ENCODE measurements around the gene TTLL13.
A peak's percentile ranks its signal among the peaks of the same experiment; 100 is the strongest.
"Not testable (repeated sequence)": the region's sequence is repeated elsewhere in the genome, so short reads cannot be mapped to it uniquely, and the experiment has no call there.

Gene TTLL13

DNA sequence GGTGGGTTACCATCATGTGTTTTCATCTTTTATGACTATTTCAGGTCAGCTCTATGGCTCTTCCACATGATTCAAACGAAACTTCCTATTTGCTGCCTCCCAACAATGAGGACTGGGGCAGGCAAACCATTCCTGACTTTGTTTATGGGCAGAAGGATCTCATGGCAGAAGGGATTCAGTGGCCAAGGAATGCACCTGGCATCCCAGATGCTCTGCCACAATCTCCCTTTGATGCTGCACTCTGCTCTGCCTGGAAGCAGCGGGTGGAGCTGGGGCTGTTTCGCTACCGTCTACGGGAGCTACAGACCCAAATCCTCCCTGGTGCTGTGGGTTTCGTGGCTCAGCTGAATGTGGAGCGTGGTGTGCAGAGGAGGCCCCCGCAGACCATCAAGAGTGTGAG lies 8.5 kb upstream of the TTLL13 start:
- no peak for DNase-seq

DNA sequence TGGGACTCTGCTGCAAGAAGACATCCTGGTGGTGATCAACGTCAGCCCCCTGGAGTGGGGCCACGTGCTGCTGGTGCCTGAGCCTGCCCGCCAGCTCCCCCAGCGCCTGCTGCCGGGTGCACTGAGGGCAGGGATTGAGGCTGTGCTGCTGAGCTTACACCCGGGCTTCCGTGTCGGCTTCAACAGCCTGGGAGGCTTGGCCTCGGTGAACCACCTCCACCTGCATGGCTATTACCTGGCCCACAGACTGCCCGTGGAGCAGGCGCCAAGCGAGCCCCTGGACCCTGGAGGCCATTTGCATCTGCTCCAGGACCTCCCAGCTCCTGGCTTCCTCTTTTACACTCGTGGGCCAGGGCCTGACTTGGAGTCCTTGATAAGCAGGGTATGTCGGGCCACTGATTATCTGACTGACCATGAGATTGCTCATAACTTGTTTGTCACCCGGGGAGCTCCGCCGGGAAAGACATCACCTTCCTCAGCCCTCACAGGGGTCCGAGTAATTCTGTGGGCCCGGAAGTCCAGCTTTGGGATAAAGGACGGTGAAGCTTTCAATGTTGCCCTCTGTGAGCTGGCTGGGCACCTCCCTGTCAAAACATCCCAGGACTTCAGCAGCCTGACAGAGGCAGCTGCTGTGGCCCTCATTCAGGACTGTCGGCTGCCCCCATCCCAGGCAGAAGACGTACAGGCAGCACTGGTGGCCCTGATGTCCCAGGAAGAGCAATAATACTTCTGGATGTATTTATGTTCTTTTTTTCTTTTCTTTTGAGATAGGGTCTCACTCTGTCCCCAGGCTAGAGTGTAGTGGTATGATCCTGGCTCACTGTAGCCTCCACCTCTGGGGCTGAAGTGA lies 7.8 kb upstream of the TTLL13 start:
- no peak for DNase-seq

DNA sequence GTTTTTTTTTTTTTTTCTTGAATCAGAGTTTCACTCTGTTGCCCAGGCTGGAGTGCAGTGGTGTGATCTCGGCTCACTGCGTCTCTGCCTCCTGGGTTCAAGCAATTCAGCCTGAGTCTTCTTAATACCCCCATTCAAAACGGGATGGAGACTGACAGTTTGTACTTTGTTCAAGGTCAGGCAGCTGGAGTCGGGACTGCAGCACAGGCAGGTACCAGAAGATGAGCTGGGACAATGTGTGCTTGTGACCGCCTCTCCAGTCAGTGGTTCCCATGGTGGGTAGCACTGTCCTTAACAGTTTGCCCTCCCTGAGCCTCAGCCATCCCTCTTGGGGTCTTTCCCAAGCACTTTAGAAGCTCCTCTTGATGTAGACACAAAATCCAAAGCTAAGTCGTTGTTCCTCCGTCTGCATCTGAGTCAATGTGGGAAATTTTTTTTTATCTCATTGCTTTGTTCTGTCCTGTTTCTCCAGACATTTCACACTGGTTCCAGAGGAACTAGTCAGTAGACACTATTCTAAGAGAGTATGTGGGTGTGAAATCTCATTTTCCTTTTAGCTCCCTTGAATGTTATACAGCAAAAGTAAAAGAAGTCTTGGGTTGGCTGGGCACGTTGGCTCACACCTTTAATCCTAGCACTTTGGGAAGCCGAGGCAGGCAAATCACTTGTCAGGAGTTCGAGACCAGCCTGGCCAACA lies 5.3 kb upstream of the TTLL13 start:
- DNase-seq, result no peak

DNA sequence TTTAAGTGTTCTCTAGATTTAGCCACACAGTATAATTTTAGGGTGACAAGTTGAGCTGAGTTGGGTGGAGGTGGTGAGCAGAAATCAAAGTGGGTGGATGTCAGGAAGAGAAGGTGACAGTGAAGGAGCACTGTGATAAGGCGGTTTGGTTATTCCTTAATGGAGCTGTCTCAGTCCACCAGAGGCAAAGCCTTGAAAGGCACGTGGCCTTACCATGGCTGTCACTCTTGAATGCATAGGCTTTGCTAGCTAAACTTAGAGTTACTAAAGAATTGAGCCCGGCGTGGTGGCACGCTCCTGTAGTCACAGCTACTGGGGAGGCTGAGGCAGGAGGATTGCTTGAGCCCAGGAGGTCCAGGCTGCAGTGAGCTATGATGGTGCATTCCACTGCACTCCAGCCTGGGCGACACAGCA lies 560 bp upstream of the TTLL13 start:
- DNase-seq, result no peak

DNA sequence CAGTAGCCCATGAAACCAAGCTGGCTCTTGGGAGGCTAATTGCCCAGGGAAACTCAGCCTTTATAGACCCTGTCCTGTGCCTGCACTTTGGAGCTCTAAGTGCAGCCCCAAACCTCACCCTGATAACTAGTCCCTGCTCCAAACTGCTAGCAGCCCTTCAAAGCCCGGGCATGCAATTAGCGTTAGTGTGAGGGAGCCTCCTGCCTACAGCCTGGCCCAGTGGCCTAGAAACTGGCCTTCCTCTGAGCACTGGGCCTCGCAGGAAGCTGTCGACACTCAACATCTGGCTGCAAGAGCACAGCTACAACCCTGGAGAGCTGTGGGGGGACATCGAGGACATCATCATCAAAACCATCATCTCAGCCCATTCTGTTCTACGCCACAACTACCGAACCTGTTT lies 8.4 kb downstream of the TTLL13 start:
- no peak for DNase-seq

DNA sequence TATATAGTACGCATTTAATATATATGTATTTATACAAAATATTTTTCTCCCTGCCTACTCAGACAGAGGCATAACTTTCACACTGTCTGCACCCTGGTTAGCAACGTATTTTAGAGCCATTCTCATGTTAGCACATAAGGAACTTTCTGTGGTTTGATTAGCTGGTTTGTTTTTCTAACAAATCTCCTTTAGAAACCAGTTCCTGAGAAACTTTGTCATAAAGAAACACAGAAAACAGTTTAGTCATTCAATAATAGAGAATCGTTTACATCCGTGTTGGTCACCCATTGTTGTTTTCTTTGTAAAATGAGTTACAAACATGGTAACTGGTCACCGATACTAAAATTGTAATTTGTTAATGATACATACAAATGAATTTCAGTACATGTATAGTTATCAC lies 10.2 kb downstream of the TTLL13 start:
- no peak for DNase-seq

DNA sequence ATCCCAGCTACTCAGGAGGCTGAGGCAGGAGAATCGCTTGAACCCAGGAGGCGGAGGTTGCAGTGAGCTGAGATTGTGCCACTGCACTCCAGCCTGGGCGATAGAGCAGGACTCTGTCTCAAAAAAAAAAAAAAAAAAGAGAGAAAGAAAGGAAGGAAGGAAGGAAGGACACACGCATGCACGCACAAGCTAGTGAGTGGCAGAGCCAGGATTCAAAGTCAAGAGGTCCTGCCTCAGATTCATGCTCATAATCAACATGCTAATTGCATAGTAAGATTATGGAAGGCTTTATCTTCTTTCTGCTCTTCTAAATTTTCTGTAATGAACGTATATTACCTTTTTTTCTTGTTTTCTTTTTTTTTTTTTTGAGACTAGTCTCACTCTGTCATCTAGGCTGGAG lies 11.4 kb downstream of the TTLL13 start:
- DNase-seq, result not testable (repeated sequence)

DNA sequence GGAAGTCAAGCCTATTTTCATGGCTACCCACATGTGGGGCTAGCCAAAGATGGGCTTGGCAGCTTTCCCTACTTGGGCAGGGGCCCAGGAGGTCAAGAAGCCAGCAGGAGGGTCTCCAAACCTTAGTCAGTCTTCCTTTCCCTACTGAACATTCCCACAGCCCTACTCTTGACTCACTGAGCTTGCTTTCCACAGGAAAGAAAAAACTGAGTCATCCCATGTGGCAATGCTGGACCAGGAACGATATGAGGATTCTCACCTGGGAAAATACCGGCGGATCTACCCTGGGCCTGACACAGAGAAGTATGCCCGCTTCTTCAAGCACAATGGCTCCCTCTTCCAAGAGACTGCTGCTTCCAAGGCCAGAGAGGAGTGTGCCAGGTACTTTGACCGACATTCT lies 12.5 kb downstream of the TTLL13 start:
- no peak for DNase-seq

DNA sequence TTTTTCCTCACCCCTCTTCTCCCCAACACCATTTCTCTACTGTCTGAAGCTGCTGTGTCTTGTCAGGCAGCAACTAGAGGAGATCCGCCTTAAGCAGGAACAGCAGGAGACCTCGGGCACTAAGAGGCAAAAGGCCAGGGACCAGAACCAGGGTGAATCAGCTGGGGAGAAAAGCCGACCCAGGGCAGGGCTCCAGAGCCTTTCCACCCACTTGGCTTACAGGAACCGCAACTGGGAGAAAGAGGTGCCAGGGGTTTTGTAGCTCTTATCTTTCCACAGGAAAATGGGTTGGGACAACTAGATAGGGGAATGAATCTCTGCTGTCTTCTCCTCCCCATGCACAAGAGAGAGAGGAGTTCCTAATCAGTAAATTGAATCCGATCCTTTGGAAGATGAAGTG lies 13.1 kb downstream of the TTLL13 start:
- no peak for DNase-seq

DNA sequence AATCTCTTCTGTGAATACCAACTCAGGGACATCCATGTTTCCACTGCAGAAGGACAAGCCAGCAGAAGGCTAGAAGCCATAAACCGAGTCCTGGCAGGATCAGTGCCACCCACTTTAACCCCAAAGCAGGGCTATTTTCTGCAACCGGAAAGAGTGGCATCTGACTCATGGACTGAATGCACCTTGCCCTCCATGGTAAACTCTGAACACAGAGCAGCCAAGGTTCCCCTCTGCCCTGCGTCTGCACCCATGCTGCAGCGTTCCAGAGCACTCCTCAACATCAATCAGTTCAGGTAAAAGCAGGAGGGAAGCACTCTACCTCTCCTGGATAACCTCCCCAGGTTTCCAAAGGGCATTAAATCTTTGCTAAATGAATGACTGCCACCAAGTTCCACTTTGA lies 15.3 kb downstream of the TTLL13 start:
- DNase-seq, result peak in 1 of 2 donors; percentile 26

DNA sequence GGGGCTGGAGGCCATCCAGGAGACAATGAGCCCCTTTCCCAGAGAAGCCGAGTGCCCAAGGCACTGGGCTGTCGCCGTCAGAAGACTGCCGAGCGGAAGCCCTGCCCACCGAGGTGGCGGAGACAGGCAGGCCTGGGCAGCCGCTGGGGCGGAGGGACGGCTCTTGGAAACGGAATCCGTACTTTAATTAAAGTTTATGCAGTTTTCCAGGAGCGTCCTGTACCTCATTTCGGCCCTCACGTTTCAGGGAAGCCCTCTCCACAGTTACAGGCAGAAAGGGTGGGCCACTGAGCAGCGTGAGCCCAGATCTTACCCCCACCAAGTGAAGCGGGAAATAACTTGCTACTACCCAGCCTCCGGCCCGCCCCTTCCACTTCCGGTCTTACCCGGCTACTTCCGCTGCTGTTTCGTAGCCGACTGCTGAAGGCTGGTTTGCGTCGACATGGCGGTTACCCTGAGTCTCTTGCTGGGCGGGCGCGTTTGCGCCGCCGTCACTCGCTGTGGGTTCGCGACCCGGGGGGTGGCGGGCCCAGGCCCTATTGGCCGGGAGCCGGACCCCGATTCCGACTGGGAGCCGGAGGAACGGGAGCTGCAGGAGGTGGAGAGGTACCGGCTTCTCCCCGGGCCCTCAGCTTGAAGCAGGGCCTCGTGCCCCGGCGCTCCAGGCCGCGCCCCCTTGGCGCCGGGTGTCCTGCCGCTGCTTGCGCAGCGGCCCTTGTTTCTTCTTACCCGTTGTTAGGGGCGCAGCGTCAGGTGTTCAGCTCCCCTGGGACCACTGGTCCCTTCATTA lies 16.1 kb downstream of the TTLL13 start, which contains the start of gene NGRN:
Gene NGRN (plus strand): TSS at position 402 of the 790 bp plus-strand sequence. CDS start 41 bp downstream, at position 443.
- DNase-seq, result peak; percentile 90 to 91

DNA sequence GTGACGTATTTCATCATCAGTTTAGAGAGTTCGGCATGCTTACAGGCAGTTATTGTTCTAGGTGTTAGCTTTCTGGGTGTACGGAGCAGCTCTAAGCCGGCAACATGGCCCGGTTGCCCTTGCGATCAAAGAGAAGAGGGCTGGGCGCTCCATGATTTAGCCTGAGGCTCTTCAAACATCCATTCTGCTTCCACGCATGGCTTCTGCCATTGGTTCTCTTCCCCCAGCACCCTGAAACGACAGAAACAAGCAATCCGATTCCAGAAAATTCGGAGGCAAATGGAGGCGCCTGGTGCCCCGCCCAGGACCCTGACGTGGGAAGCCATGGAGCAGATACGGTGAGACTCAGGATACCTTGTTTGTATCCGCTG lies 16.7 kb downstream of the TTLL13 start:
- DNase-seq, result peak; percentile 53 to 65

DNA sequence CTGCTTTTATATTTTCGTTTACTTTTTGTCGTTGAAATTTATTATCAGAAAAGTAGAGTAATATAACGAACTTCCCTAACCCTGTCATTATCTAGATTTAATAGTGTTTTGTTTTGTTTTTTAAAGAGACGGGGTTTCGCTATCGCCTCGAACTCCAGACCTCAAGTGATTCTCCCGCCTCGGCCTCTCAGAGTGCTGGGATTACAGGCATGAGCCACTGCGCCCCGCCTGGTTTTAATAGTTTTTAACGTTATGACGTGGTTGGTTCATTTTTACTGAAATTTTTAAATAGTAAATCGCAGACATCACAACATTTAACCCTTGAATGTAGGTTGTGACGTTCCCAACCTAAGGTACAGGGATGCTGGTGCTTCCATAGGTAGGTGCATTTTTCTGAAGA lies 17.1 kb downstream of the TTLL13 start:
- peak; percentile 3 to 41 for DNase-seq

DNA sequence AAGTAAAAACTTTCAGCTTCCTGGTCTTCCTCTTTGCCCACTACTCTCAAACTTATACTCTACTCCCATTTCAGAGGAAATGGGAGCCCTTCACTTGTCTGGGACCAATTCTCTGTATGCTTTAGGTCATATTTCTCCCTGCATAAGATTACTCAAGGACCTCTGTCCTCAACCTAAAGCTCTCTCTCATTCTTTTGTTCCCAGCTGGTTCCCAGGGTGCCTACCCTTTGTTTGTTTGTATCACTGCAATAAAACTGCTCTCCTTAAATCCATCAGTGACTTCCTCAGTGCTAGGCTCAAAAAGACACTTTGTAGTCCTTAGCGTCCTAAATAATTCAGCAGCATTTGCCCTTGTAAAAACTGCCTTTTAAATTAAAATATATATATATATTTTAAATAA lies 19.1 kb downstream of the TTLL13 start:
- DNase-seq, result no peak

DNA sequence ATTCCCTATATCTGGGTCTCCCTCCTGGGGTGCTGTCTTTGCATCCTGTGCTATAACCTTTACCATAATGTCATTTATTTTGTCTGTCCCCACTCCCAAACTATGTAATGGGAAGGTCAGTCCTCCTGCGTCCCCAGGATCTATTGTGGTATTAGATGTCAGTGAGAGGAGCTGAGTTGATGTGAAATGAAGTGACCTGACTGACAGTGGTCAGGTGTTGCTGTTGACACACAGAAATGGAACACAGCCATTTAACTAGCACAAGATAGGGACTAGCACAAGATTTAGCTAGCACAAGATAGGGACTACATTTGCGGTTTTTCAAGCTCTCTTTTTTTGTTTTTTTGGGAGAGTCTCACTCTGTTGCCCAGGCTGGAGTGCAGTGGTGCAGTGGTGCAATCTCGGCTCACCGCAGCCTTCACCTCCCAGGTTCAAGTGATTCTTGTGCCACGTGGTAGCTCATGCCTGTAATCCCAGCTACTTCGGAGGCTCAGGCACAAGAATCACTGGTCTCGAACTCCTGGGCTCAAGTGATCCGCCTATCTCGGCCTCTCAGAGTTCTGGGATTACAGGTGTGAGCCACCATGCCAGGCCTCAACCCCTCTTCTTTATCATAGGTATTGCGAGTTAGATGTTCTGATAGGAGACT lies 21.3 kb downstream of the TTLL13 start:
- DNase-seq, result no peak

DNA sequence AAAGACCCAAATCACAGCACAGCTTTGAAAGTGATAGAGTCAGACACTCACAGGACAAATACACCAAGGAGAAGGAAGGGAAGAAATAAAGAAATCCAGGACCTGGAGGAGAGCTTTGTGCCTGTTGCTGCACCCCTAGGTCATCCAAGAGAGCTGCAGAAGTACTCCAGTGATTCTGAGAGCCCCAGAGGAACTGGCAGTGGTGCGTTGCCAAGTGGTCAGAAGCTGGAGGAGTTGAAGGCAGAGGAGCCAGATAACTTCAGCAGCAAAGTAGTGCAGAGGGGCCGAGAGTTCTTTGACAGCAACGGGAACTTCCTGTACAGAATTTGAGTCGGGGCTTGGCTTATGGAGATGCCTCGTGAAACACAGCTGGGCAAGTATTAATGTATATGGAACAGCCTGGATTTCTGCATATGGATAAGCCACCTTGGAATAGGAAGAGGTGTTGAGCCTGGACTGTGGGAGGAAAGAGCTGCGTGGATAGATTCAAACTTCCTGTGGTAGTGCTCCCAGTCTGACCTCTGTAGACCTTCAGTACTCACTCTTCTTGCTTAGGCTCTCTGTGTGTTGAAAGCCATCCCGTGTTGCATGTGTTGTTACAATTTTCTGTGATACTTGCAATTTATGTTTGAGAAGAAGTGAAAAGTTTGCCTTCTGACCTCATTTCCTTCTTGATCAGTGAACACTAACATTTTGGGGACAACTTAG lies 22.3 kb downstream of the TTLL13 start:
- DNase-seq, result no peak

DNA sequence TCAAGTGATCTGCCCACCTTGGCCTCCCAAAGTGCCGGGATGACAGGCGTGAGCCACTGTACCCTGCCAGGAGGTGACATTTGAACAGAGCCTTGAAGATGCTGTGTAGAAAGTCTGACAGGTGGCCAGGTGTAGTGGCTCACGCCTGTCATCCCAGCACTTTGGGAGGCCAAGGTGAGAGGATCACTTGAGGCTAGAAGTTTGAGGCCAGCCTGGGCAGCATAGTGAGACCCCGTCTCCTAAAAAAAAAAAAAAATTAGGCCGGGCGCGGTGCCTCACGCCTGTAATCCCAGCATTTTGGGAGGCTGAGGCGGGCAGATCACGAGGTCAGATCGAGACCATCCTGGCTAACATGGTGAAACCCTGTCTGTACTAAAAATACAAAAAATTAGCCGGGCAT lies 29.1 kb downstream of the TTLL13 start:
- not testable (repeated sequence) for DNase-seq

DNA sequence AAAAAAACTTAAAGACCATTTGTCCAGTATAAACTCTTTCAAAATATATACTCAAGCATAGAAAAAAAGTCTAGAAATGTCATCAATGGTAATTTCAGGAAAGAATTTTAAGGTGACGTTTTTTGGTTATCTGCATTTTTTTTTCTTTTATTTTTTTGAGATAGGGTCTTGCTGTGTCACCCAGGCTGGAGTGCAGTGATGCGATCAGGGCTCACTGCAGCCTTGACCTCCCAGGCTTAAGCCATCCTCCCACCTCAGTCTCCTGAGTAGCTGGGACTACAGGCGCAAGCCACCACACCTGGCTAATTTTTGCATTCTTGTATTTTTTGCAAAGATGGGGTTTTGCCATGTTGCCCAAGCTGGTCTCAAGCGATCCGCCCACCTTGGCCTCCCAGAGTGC lies 31.4 kb downstream of the TTLL13 start:
- DNase-seq, result not testable (repeated sequence)

DNA sequence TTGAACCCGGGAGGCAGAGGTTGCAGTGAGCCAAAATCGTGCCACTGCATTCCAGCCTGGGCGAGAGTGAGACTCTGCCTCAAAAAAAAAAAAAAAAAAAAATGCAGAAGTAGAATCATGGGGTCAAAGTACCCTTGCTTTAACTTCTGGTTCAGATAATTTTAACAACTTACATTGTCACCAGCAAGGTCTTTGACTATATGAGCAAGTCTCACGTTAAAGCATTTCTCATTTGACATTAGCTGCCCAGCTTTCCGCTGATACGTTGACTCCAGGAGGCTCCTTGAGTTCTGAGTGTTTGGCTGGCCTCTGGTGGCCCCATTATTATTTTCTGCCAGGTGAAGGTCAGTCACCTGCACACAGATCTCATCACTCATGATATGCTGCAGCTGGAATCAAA lies 32.3 kb downstream of the TTLL13 start:
- not testable (repeated sequence) for DNase-seq

DNA sequence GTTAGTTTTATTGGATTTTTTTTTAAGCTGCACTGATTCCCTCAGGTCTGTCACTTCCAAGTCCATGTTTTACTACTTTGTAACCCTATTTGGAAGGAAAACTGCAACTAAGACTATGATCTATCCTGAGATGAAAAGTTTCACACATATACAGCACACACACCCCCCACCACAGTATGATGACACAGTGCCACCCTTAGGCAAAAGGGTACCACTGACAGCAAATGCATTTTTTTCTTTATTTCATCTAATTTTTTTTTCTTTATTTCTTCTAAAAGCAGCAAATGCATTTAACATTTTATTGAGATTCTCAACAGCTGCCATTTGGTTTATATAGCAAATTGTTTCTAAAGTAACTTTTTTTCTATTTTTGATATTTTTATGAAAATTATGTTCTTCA lies 37.3 kb downstream of the TTLL13 start:
- DNase-seq, result peak; percentile 56 to 64

DNA sequence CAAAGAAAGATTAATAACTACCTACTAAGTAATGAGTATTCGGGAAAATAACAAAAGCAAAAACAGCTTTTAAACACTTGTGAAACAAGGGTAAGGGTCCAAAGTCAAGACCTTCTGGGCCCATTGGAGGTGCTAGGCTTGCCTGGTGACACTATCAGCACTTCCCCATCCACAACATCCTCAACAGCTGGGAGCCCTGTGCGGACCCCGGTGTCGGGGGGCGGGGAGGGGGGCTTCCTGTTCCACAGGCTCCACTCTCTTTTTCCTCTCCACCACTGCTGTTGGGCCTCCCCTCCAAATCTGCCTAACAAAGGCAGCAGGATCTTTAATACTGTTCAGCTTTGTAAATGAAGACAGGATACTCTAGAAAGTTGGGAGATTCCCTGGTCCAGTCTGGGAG lies 37.7 kb downstream of the TTLL13 start:
- DNase-seq, result no peak

DNA sequence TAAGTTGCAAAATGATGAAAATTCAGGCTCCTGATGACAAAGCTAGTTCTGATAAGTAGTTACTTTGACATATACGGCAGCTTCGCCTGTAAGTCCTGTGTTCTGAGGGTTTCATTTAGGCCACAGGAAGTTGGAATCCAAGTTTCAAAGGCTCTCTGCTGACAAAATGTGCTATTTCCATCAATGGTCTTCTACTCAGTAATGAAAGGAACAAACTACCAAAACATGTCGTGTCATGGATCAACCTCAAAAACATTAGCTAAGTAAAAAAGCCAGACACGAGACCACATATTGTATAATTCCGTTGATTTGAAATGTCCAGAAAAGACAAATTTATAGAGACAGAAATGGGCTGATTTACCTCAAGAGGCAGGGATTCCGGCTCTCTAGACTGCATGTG lies 38.6 kb downstream of the TTLL13 start:
- DNase-seq, result no peak
